Measurements from ENCODE around the gene PACRG. TPM values are rescaled to one million over a fixed set of nuclear protein-coding genes. Genes with fewer than 3 reads are reported as not detected.

PACRG gene
- total RNA-seq, 2 donors from 2014 or later, result 13.0 TPM; not detected in 1

DNA sequence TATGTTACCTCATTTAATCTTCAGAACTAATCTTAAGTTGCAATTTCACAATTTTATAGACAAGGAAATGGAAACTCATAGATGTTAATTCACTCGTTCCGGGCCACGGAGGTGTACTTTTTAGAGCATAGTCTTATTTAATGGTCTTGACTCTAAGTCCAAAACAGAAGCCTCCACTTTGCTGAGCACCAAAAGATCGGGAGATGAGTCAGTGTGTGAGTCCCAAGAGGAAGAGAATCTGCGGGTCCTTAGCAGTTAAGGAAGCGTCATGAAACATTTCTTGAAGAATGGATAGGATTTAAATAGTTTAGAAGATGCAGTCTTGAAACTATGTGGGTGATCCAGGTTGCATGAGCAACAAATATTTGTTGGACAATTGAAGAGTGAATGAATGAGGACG is 454.9 kb downstream of the PACRG start:
- Histone ChIP-seq H3K9me3 (no peaks in the 10 kb centered on the region), H3K27me3 (replicated peaks; ENCODE audit: insufficient read depth) (no peaks in the 10 kb centered on the region), H3K27ac (no peak overlapping the region), H3K4me3 (no peak overlapping the region), H3K36me3 (no peaks in the 10 kb centered on the region), H3K4me1 (ENCODE audit: control insufficient read depth in 1 of 2, low read depth in 2 of 2) (peaks cover 7 to 12% of the 10 kb centered on the region in 2 donors)
- DNase-seq (ENCODE audit: low spot score) (no peak), ATAC-seq (ENCODE audit: insufficient number of reproducible peaks, low FRiP score, low read depth) (no peak)
- TF ChIP-seq, protein P1, sequence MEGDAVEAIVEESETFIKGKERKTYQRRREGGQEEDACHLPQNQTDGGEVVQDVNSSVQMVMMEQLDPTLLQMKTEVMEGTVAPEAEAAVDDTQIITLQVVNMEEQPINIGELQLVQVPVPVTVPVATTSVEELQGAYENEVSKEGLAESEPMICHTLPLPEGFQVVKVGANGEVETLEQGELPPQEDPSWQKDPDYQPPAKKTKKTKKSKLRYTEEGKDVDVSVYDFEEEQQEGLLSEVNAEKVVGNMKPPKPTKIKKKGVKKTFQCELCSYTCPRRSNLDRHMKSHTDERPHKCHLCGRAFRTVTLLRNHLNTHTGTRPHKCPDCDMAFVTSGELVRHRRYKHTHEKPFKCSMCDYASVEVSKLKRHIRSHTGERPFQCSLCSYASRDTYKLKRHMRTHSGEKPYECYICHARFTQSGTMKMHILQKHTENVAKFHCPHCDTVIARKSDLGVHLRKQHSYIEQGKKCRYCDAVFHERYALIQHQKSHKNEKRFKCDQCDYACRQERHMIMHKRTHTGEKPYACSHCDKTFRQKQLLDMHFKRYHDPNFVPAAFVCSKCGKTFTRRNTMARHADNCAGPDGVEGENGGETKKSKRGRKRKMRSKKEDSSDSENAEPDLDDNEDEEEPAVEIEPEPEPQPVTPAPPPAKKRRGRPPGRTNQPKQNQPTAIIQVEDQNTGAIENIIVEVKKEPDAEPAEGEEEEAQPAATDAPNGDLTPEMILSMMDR (IDR thresholded peaks at IDR 0.05), result no peak

- TF ChIP-seq, protein P1 (IDR thresholded peaks at IDR 0.05), result no peak
- Histone ChIP-seq H3K27me3 (replicated peaks; ENCODE audit: insufficient read depth) (no peaks in the 10 kb centered on the region), H3K4me1 (ENCODE audit: control insufficient read depth in 1 of 2, low read depth in 2 of 2) (peaks cover 7 to 12% of the 10 kb centered on the region in 2 donors), H3K27ac (no peak overlapping the region), H3K9me3 (no peaks in the 10 kb centered on the region), H3K4me3 (no peak overlapping the region), H3K36me3 (no peaks in the 10 kb centered on the region)
- ATAC-seq (ENCODE audit: insufficient number of reproducible peaks, low FRiP score, low read depth) (no peak), DNase-seq (ENCODE audit: low spot score) (no peak)
Measured at GRCh38 chr6:163183806-163184205, 456.0 kb downstream of the PACRG start.

DNA sequence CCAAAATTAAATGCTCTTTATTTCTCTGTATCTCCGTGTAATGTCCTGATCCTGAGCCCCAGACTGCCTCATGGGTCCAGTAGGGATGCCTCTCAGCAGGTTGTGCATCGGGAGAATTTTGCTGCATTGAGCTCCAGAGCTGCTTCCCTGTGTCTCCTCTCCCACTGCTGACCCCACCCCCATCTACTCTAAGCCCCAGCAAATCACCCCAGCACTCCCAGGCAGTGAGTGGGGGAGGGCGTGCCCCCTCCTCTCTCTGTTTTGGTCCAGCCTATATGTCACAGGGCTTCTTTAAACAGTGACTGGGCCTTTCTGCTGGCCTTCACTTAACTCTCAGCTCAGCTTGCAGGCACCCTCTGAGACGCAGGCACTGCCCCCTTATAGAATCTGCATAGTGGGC is 458.0 kb downstream of the PACRG start:
- no peak for ATAC-seq (ENCODE audit: insufficient number of reproducible peaks, low FRiP score, low read depth)
- Histone ChIP-seq H3K36me3 (no peaks in the 10 kb centered on the region), H3K27ac (no peak overlapping the region), H3K4me3 (no peak overlapping the region), H3K27me3 (replicated peaks; ENCODE audit: insufficient read depth) (no peaks in the 10 kb centered on the region), H3K9me3 (no peaks in the 10 kb centered on the region), H3K4me1 (ENCODE audit: control insufficient read depth in 1 of 2, low read depth in 2 of 2) (peaks cover 7 to 12% of the 10 kb centered on the region in 2 donors)
- DNase-seq (ENCODE audit: low spot score), result no peak
- TF ChIP-seq, protein P1 (IDR thresholded peaks at IDR 0.05), result no peak

- Histone ChIP-seq H3K9me3 (no peaks in the 10 kb centered on the region), H3K4me1 (ENCODE audit: control insufficient read depth in 1 of 2, low read depth in 2 of 2) (peaks cover 7 to 12% of the 10 kb centered on the region in 2 donors), H3K27ac (no peak overlapping the region), H3K4me3 (no peak overlapping the region), H3K27me3 (replicated peaks; ENCODE audit: insufficient read depth) (no peaks in the 10 kb centered on the region), H3K36me3 (no peaks in the 10 kb centered on the region)
- TF ChIP-seq, protein P1 (IDR thresholded peaks at IDR 0.05), result no peak
- ATAC-seq (ENCODE audit: insufficient number of reproducible peaks, low FRiP score, low read depth), result no peak
- DNase-seq (ENCODE audit: low spot score), result no peak
Measured at GRCh38 chr6:163186527-163186926, 458.8 kb downstream of the PACRG start.

GRCh38 chr6:163187201-163187600 is 459.4 kb downstream of the PACRG start:
- DNase-seq (ENCODE audit: low spot score), result no peak
- Histone ChIP-seq H3K27me3 (replicated peaks; ENCODE audit: insufficient read depth) (no peaks in the 10 kb centered on the region), H3K36me3 (no peaks in the 10 kb centered on the region), H3K4me1 (ENCODE audit: control insufficient read depth in 1 of 2, low read depth in 2 of 2) (peaks cover 7 to 12% of the 10 kb centered on the region in 2 donors), H3K27ac (no peak overlapping the region), H3K4me3 (no peak overlapping the region), H3K9me3 (no peaks in the 10 kb centered on the region)
- TF ChIP-seq, protein P1 (IDR thresholded peaks at IDR 0.05), result no peak
- ATAC-seq (ENCODE audit: insufficient number of reproducible peaks, low FRiP score, low read depth), result no peak

Data from thoracic aorta (tissue), 2 donors.